NCI-H2029 treated with DMSO at 0.1 percent for 48 hours (cell line): ENCODE data around the gene NOL8.

Source experiments
- DNase-seq: peaks from one replicate; lab custom pipeline; 2025; lab: John Stamatoyannopoulos, UW

NOL8 gene

DNA sequence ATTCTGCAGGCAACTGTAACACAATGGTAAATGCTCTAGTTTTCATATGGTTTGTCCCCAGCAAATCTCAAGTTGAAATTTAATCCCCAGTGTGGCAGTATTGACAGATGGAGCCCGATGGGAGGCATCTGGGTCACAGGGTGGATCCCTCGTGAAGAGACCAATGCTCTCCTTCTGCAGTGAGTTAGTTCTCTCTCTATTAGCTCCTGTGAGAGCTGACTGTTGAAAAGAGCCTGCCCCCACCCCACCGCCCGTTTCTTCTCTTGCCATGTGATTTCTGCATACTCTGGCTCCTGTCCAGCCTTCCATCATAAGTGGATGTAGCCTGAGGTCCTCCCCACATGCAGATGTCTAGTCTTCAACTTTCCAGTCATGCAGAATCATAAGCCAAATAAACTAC lies 58.7 kb downstream of the NOL8 start:
- no peak for DNase-seq

DNA sequence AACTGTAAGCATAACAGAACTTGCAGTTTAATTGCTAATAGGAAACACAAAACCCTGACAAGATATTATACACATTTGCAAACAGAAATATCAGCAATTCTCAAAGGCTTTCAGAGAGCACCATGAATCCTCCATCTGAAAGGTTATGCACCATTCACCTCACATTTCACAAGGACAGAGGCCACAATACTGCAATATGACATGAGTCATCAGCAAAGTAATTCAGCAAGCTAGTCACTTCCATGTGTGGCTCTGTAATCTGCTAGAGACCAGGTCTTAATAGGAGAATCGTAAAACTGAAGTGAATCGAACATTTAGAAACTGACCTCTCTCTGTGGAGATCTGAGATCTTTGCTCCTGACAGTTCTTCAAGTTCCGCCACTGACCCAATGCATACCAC lies 60.0 kb downstream of the NOL8 start:
- DNase-seq, result no peak

DNA sequence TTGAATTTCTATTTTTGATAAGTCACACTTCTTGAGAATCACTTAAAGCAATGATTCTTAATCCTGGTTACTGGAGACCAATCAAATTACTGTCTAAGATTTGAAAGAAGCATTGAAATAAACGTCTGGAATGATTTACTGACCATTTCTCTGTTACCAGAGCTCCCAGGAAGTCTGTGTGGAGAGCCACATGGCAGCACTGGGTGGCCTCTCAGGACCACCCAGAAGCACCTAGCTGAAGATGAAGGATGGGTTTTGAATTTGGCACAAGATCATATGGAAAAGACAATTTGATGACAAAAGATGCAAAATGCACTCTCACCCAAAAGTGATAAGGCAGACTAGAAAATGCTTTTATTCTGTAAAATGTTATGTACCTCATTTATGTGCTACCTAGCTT lies 62.0 kb downstream of the NOL8 start:
- DNase-seq, result no peak

DNA sequence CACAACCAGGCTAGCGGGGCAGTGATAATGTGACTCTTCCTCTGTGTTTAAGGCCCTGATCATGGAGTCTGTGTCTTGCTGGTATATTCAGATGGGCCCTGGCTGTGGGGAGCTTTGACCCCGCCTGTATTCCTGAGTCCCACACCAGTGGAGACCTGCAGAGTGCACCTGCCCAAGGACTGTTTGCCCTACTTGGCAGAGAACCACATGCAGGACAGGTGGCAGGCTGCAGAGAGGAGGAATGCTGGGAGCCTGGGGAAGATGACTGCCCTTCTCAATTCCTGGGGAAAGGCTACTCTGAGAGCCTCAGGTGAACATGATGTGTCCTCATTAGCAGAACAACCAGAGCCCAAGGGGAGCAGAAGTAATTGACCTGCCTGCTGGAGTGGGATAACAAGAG lies 67.8 kb downstream of the NOL8 start:
- DNase-seq, result peak; percentile 20

DNA sequence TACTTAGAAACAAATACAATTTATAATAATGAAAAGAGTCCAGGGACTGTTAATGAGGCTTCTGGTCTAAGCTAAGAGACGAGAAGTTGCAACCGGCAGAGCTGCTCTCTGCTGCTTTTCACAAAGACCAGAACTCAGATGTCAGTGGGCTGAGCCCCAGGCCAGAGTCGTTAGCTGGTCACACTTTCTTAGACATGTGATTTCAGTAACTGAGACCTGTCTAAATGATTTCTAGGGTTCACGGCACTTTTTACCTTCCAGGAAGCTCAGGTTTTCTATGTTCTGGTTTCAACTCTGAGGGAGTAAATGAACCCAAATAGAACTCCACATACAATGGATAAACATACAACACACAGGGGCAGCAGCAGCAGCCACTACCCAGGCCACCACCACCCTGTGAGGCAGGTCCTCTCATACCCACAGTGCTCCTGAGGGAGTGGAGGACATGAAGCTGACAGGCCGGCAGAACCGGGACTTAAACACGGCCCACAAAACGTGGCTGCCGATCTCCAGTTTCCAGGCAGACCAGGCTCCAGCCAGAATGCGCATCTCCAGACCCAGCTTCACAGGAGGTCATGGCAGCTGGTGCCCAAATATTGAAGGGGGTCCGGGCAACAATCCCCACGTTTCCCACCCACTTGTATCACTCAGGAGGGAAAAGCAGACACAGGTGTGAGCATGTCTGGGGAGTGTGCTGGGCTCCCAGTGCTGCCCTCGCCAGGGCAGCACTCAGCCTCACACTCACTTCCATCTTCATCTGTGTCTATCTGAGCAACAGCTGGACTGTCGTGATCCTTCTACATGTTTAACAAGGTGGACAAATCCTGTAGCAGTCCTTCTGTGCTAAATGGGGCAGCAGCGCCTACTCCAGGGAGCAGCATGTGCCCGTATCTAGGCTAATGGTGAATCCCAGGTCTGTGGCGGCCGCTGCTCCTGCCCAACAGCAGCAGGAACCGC lies 70.5 kb downstream of the NOL8 start:
- DNase-seq, result no peak

DNA sequence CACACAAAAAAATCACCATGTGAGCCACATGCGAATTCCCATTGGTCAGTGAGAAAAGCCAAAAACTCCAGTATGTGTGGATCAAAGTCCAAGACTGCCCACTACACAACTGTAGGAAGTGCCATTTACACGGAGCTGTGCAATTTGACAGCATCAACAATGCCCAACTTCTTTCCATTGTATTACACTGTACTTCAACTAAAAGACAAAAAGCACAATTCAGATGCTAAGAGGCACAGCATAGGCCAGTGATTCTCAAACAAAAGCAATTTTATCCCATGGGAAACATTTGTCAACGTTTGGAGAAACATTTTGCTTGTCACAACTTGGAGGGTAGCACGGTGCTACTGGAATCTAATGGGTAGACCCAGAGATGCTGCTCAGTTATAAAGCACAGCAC lies 71.5 kb downstream of the NOL8 start:
- no peak for DNase-seq

DNA sequence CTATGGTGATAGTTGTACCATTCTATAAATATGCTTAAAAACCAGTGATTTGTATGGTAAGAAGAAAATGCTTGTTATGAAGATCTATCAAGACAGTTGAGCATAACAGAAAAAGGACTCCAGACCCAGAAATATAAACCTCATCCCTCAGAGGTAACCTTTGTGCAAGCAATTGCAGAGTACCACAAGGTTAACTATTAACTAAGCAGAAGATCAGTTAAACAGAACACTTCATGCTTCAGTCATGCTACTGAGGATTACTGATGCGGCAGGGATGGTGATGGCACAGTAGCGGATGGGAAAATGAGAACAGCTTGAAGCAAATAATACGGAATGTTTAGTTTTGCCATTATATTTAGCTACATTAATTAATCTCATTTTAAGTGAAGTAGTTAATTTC lies 77.2 kb downstream of the NOL8 start:
- no peak for DNase-seq
